Hepatocyte (in vitro differentiated cells): ENCODE results near the gene MLLT6.

ENCODE experiments used
- CTCF ChIP-seq: fragments of 200-600 bp; sonication (generic); IDR thresholded peaks from 2 replicates; pipeline ENCODE4 v1.5.1; 2016; ENCODE audit warnings: antibody characterized with exemption, mild to moderate bottlenecking; ENCODE audit not compliant: poor library complexity
- EZH2phosphoT487 ChIP-seq: fragments of 200-600 bp; sonication (generic); IDR thresholded peaks from one replicate; pipeline ENCODE4 v1.6.1; 2018; ENCODE audit warnings: antibody characterized with exemption, mild to moderate bottlenecking, low read depth, moderate library complexity; ENCODE audit not compliant: unreplicated experiment, severe bottlenecking

GRCh38 chr17:38677819-38678218, 27.3 kb upstream of the MLLT6 start:
- no peak for TF ChIP-seq CTCF
- no peak for TF ChIP-seq EZH2phosphoT487
